ENCODE results near the gene EIF3J. TPM values are rescaled to one million over a fixed set of nuclear protein-coding genes. Genes with fewer than 3 reads are reported as not detected.

EIF3J gene
- total RNA-seq, 6 donors from 2014 or later = 25.3 to 82.2 (median 58.3) TPM

GRCh38 chr15:44591326-44591725 is 54.4 kb downstream of the EIF3J start:
- Histone ChIP-seq H3K9me3 (no peaks in the 10 kb centered on the region), H3K27me3 (no peaks in the 10 kb centered on the region), H3K4me3 (no peak overlapping the region), H3K4me1 (peaks cover 0 to 12% (median 0%) of the 10 kb centered on the region in 4 donors), H3K36me3 (peaks cover 19 to 100% (median 83%) of the 10 kb centered on the region in 4 donors), H3K27ac (no peak overlapping the region)
- DNase-seq (no peak), ATAC-seq (ENCODE audit: low FRiP score in 2 of 2) (no peak)
- 95 to 100% methylated on average over 1 of the region's 1 CpG for WGBS, 2 donors
- no peak for TF ChIP-seq POLR2AphosphoS5 (IDR thresholded peaks at IDR 0.05)
- no peak for TF ChIP-seq CTCF (IDR thresholded peaks at IDR 0.05)

DNA sequence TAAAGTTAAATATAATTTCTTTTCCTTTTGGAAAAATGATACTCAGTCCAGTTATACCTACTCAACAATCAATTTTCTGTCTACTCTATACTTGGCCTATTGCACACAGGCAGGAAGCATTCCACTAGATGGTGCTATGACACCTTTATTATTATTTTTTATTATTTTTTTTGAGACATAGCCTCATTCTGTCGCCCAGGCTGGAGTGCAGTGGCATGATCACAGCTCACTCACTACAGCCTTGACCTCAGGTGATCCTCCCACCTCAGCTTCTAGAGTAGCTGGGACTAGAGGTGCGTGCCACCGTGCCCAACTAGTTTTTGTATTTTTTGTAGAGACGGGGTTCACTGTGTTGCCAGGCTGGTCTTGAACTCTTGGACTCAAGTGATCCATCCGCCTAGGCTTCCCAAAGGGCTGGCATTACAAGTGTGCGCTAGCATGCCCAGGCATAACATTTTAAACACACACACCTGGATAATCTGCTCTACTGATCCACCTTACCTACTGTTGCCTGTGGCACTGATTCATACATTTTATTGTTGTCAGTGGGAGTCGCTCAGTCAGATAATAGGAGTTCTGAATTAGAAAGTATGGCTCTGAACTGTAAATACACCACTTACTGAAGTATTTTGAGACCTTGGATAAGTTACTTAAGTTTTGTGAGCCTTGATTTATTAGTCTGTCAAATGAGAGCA is 56.2 kb downstream of the EIF3J start:
- WGBS, 2 donors = 84 to 86% methylated on average over 7 of the region's 7 CpGs
- TF ChIP-seq POLR2AphosphoS5 (IDR thresholded peaks at IDR 0.05) (no peak), CTCF (IDR thresholded peaks at IDR 0.05) (peak in 2 of 6 experiments; percentile 10 to 11)
- DNase-seq (no peak), ATAC-seq (ENCODE audit: low FRiP score in 2 of 2) (peak in 1 of 2 donors; percentile 34)
- peaks cover 0 to 12% (median 0%) of the 10 kb centered on the region in 4 donors for H3K4me1 ChIP-seq
- H3K36me3 ChIP-seq = peaks cover 24 to 100% (median 86%) of the 10 kb centered on the region in 4 donors
- no peaks in the 10 kb centered on the region for H3K9me3 ChIP-seq
- H3K27me3 ChIP-seq = no peaks in the 10 kb centered on the region
- no peak overlapping the region for H3K27ac ChIP-seq
- H3K4me3 ChIP-seq = no peak overlapping the region

- TF ChIP-seq POLR2AphosphoS5 (IDR thresholded peaks at IDR 0.05) = no peak
- no peak for TF ChIP-seq EP300 (IDR thresholded peaks at IDR 0.05)
- no peak for TF ChIP-seq POLR2A (IDR thresholded peaks at IDR 0.05)
- TF ChIP-seq CTCF (IDR thresholded peaks at IDR 0.05) = no peak
- Histone ChIP-seq H3K4me3 (no peak overlapping the region), H3K27ac (no peak overlapping the region), H3K36me3 (peaks cover 19 to 97% (median 74%) of the 10 kb centered on the region in 4 donors), H3K9me3 (no peaks in the 10 kb centered on the region), H3K4me1 (peaks cover 0 to 12% (median 3%) of the 10 kb centered on the region in 4 donors), H3K27me3 (no peaks in the 10 kb centered on the region)
- 39 to 45% methylated on average over 1 of the region's 1 CpG for whole genome bisulfite sequencing, 2 donors
- DNase-seq (no peak), ATAC-seq (ENCODE audit: low FRiP score in 2 of 2) (no peak)
These were observed 58.3 kb downstream of the EIF3J start for GRCh38 chr15:44595246-44595645.

DNA sequence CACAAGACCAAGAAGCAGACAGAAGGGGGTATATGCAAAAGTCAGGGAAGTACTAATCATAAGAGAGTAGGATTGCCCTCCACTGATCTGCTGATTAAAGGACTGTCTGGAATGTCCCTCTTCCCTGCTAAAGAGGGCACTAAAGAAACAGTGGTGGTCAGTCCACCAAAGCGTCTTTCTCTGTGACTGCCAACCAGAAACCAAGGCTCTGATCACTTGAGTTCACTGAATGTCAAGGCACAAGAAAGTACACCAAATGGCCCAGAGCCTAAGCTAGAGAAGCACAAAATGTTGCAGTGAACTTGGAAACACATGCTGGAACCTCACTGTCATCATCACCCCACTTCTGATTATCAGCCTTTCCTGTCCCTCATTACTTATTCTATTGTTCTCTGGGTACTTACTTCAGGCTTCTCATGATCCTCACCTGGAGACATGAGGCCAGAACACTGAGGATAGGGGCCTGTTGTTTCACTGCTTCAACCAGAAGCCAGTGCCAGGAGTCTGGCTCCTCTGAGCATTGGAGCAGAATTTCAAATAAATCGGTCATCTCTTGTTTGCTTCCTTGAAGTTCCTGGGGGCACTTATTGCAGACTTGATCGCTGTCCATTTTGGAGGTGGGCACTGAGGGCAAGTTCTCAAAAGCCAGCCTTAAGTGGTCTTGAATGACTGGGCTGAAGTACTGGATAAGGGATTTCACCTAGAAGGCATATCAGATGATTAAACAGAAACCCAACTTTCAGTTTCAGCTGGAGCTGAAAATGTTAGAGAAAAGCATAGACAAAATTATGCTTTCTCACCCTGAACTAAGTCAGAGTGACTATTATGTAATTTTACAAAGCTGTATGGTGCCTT is 58.9 kb downstream of the EIF3J start:
- DNase-seq (no peak), ATAC-seq (ENCODE audit: low FRiP score in 2 of 2) (no peak)
- Histone ChIP-seq H3K27me3 (no peaks in the 10 kb centered on the region), H3K36me3 (peaks cover 19 to 97% (median 72%) of the 10 kb centered on the region in 4 donors), H3K27ac (peak overlapping the region in 1 of 4 donors; percentile 19), H3K9me3 (no peaks in the 10 kb centered on the region), H3K4me1 (peaks cover 0 to 12% (median 3%) of the 10 kb centered on the region in 4 donors), H3K4me3 (no peak overlapping the region)
- TF ChIP-seq CTCF (IDR thresholded peaks at IDR 0.05) = no peak
- no peak for TF ChIP-seq EP300 (IDR thresholded peaks at IDR 0.05)
- no peak for TF ChIP-seq POLR2A (IDR thresholded peaks at IDR 0.05)
- no peak for TF ChIP-seq POLR2AphosphoS5 (IDR thresholded peaks at IDR 0.05)
- WGBS, 2 donors = 76 to 84% methylated on average over 3 of the region's 3 CpGs
